ENCODE data around the gene TMBIM4.

Gene TMBIM4

DNA sequence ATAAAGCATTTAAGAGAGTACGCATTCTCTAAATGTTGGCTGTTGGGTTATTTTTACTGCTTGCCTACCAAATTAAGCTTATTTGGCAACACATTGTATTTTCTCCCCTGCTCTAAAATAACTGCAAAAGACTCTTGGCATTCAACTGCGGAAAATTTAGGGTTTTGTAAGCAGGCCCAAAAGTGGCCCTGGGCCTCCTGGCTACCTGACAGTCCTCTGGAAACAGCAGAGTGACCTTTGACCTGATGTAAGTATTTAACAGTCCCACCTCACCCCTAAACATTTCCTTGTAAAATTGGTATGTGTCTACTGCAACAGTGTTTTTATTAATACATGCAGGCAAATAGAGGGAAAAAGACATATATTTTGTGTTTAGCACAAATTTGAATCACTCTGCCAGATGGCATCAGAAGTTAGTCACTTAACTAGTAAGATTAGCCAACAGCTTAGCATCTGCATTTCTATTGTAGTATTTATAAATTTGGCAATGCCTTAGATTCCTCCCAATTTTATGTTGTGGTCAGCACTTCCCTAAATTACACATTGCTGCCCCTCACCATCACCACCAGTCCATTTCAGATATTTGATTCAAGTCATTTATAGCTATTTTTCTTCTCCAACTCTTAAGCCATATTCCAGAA is 50.4 kb downstream of the TMBIM4 start:
- H3K36me3 ChIP-seq (ENCODE audit: control insufficient read depth, insufficient read depth, low read length) = peaks cover 2% of the 10 kb centered on the region
- TF ChIP-seq, protein P1, sequence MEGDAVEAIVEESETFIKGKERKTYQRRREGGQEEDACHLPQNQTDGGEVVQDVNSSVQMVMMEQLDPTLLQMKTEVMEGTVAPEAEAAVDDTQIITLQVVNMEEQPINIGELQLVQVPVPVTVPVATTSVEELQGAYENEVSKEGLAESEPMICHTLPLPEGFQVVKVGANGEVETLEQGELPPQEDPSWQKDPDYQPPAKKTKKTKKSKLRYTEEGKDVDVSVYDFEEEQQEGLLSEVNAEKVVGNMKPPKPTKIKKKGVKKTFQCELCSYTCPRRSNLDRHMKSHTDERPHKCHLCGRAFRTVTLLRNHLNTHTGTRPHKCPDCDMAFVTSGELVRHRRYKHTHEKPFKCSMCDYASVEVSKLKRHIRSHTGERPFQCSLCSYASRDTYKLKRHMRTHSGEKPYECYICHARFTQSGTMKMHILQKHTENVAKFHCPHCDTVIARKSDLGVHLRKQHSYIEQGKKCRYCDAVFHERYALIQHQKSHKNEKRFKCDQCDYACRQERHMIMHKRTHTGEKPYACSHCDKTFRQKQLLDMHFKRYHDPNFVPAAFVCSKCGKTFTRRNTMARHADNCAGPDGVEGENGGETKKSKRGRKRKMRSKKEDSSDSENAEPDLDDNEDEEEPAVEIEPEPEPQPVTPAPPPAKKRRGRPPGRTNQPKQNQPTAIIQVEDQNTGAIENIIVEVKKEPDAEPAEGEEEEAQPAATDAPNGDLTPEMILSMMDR (IDR thresholded peaks at IDR 0.05; ENCODE audit: insufficient read depth, low read length, poor library complexity, severe bottlenecking) = no peak
- no peak for DNase-seq (ENCODE audit: extremely low read depth, insufficient read length)
- no peak overlapping the region for H3K4me3 ChIP-seq (replicated peaks; ENCODE audit: low read depth, low read length)
- no peaks in the 10 kb centered on the region for H3K27me3 ChIP-seq (replicated peaks; ENCODE audit: control insufficient read depth, insufficient read depth, low read length)

DNA sequence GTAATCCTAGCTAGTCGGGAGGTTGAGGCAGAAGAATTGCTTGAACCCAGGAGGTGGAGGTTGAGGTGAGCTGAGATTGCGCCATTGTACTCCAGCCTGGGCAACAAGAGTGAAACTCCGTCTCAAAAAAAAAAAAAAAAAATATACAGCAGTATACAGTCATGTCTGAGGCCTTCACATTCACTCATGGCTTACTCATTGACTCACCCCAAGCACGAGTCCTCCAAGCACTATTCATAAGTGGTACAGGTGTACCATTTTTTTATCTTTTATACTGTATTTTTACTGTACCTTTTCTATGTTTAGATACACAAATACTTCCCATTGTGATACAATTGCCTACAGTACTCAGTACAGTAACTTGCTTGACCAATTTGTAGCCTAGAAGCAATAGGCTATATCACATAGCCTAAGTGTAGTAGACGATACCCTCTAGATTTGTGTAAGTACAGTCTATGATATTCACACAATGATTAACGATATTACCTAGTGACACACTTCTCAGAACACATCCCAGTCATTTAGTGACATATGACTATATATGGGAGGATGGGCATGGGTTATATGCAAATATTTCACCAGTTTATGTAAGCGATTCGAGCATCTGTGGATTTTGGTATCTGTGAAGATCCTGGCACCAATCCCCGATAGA is 51.4 kb downstream of the TMBIM4 start:
- TF ChIP-seq, protein P1 (IDR thresholded peaks at IDR 0.05; ENCODE audit: insufficient read depth, low read length, poor library complexity, severe bottlenecking) = no peak
- H3K4me3 ChIP-seq (replicated peaks; ENCODE audit: low read depth, low read length) = no peak overlapping the region
- no peaks in the 10 kb centered on the region for H3K27me3 ChIP-seq (replicated peaks; ENCODE audit: control insufficient read depth, insufficient read depth, low read length)
- no peak for DNase-seq (ENCODE audit: extremely low read depth, insufficient read length)
- no peaks in the 10 kb centered on the region; the same call in 1 of the 2 replicates for H3K36me3 ChIP-seq (ENCODE audit: control insufficient read depth, insufficient read depth, low read length)

DNA sequence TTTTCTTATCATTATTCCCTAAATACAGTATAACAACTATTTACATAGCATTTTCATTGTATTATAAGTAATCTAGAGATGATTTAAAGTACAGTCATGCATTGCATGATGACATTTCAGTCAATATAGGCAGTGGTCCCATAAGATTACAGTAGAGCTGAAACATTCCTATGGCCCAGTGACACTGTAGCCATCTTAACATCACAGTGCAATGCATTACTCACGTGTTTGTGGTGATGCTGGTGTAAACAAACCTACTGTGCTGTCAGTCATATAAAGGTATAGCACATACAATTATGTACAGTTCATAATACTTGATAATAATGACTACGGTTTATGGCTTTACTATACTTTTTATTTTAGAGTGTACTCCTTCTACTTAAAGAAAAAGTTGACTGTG is 52.6 kb downstream of the TMBIM4 start:
- H3K27me3 ChIP-seq (replicated peaks; ENCODE audit: control insufficient read depth, insufficient read depth, low read length) = no peaks in the 10 kb centered on the region
- TF ChIP-seq, protein P1 (IDR thresholded peaks at IDR 0.05; ENCODE audit: insufficient read depth, low read length, poor library complexity, severe bottlenecking) = no peak
- H3K4me3 ChIP-seq (replicated peaks; ENCODE audit: low read depth, low read length) = no peak overlapping the region
- no peak for DNase-seq (ENCODE audit: extremely low read depth, insufficient read length)
- no peaks in the 10 kb centered on the region; the same call in 1 of the 2 replicates for H3K36me3 ChIP-seq (ENCODE audit: control insufficient read depth, insufficient read depth, low read length)

DNA sequence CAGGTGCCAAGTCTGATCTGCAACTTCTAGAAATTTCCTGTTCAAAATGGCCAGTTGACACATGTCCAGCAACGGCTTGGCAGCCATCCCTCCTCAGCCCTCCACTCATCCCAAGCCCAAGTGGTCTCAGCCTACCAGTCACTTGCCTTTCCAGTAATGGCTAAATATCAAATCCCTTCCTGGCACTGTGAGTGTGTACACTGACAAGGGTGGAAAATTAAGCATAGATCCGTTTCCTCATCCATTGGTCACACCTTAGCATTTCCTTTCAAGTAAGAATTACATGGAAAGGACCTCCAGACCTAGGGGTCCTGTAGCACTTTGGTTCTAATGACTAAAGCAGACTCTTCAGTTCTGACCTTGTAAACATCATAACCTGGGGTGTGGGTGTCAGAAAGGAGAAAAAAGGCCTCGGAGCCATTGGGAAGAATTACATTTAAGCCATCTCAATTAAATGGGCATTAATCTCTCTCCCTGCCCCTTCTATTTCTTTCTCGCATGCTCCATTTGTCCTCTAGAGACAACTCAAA is 54.7 kb downstream of the TMBIM4 start:
- no peak for DNase-seq (ENCODE audit: extremely low read depth, insufficient read length)
- Histone ChIP-seq H3K4me3 (replicated peaks; ENCODE audit: low read depth, low read length) (no peak overlapping the region), H3K36me3 (ENCODE audit: control insufficient read depth, insufficient read depth, low read length) (no peaks in the 10 kb centered on the region), H3K27me3 (replicated peaks; ENCODE audit: control insufficient read depth, insufficient read depth, low read length) (no peaks in the 10 kb centered on the region)
- TF ChIP-seq, protein P1 (IDR thresholded peaks at IDR 0.05; ENCODE audit: insufficient read depth, low read length, poor library complexity, severe bottlenecking) = no peak

DNA sequence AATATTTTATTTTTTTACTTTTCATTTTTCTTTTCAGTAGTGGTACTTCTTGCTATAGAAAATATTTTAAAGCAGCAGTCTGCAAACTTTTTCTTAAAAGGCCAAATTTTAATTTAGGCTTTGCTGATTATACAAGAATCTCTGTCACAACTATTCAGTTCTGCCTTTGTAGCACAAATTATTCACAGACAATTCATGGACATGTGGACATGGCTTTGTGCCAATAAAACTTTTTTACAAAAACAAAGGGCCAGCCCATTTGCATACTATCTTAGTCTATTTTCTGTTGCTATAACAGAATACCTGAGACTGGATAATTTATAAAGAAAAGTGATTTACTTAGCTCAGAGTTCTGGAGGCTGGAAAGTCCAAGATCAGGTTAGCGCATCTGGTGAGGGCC is 56.3 kb downstream of the TMBIM4 start:
- Histone ChIP-seq H3K27me3 (replicated peaks; ENCODE audit: control insufficient read depth, insufficient read depth, low read length) (no peaks in the 10 kb centered on the region), H3K4me3 (replicated peaks; ENCODE audit: low read depth, low read length) (no peak overlapping the region), H3K36me3 (ENCODE audit: control insufficient read depth, insufficient read depth, low read length) (no peaks in the 10 kb centered on the region)
- TF ChIP-seq, protein P1 (IDR thresholded peaks at IDR 0.05; ENCODE audit: insufficient read depth, low read length, poor library complexity, severe bottlenecking) = no peak
- DNase-seq (ENCODE audit: extremely low read depth, insufficient read length) = no peak
